ENCODE measurements around the gene AGAP1.

AGAP1 gene

DNA sequence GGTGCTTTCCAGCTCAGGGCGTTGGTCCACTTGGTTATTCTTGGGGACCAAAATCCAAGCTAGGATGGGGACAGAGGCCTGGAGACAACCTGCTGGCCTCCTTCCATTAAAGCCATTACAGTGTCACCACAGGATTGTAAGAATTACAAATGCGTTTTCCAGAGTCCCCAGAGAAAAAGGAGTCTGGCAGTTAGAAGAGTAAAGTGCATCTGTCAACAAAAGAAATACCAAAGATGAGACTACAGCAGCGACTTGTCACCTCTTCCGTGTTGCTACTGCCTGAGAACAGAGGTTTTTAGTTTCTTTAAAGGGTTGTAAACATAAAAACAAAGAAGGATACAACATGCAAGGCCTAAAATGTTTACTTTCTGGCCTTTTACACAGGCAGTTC lies 235.7 kb downstream of the AGAP1 start:
- no peak overlapping the region for H3K4me2 ChIP-seq (ENCODE audit: low read length)
- no peaks in the 10 kb centered on the region for H3K9me2 ChIP-seq (replicated peaks; ENCODE audit: control insufficient read depth, low read length)
- H3K79me2 ChIP-seq (ENCODE audit: control insufficient read depth, low read length) = no peaks in the 10 kb centered on the region
- H3K4me1 ChIP-seq (ENCODE audit: control insufficient read depth, low read length) = no peaks in the 10 kb centered on the region
- no peaks in the 10 kb centered on the region for H3F3A ChIP-seq (ENCODE audit: control insufficient read depth, insufficient read depth)
- no peaks in the 10 kb centered on the region for H3K36me3 ChIP-seq (ENCODE audit: control insufficient read depth, low read length)
- H3K4me3 ChIP-seq (ENCODE audit: low read length) = no peak overlapping the region
- no peak overlapping the region for H3K27ac ChIP-seq (ENCODE audit: low read depth, low read length)
- TF ChIP-seq CTCF (IDR thresholded peaks at IDR 0.05; ENCODE audit: low read depth, low read length, poor library complexity, severe bottlenecking) (no peak), EZH2phosphoT487 (IDR thresholded peaks at IDR 0.05; ENCODE audit: borderline replicate concordance, low read length) (no peak)
- no peaks in the 10 kb centered on the region for H3K27me3 ChIP-seq (ENCODE audit: control insufficient read depth, low read length)
- no peaks in the 10 kb centered on the region for H4K20me1 ChIP-seq (ENCODE audit: control insufficient read depth, insufficient read depth, low read depth, low read length)
- H3K9me3 ChIP-seq (ENCODE audit: control insufficient read depth, insufficient read depth, low read length) = no peaks in the 10 kb centered on the region

DNA sequence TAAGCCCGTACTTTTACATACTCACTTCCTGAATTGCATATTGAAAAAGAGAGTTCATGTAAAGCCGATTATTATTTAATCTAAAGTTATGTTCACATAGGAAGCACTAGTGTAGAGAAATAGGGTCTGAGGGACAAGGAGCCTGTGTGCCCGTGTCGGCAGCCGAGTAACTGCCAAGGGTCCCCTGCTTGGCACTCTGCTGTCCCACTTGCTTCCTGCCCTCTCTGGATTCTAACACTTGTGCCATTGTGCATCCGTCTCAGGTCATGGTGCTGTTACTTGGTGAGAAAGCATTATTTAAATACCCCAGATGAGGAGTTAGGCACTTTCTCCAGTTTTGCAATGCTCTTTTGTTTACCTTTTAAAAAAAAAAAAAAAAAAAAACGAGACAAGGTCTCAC lies 236.3 kb downstream of the AGAP1 start:
- Histone ChIP-seq H3K9me2 (replicated peaks; ENCODE audit: control insufficient read depth, low read length) (no peaks in the 10 kb centered on the region), H3K27me3 (ENCODE audit: control insufficient read depth, low read length) (no peaks in the 10 kb centered on the region), H3K79me2 (ENCODE audit: control insufficient read depth, low read length) (no peaks in the 10 kb centered on the region), H3K4me1 (ENCODE audit: control insufficient read depth, low read length) (no peaks in the 10 kb centered on the region), H3K4me2 (ENCODE audit: low read length) (no peak overlapping the region), H3K36me3 (ENCODE audit: control insufficient read depth, low read length) (no peaks in the 10 kb centered on the region), H3K9me3 (ENCODE audit: control insufficient read depth, insufficient read depth, low read length) (no peaks in the 10 kb centered on the region), H3F3A (ENCODE audit: control insufficient read depth, insufficient read depth) (no peaks in the 10 kb centered on the region), H4K20me1 (ENCODE audit: control insufficient read depth, insufficient read depth, low read depth, low read length) (no peaks in the 10 kb centered on the region), H3K4me3 (ENCODE audit: low read length) (no peak overlapping the region), H3K27ac (ENCODE audit: low read depth, low read length) (no peak overlapping the region)
- no peak for TF ChIP-seq CTCF (IDR thresholded peaks at IDR 0.05; ENCODE audit: low read depth, low read length, poor library complexity, severe bottlenecking)
- no peak for TF ChIP-seq EZH2phosphoT487 (IDR thresholded peaks at IDR 0.05; ENCODE audit: borderline replicate concordance, low read length)

DNA sequence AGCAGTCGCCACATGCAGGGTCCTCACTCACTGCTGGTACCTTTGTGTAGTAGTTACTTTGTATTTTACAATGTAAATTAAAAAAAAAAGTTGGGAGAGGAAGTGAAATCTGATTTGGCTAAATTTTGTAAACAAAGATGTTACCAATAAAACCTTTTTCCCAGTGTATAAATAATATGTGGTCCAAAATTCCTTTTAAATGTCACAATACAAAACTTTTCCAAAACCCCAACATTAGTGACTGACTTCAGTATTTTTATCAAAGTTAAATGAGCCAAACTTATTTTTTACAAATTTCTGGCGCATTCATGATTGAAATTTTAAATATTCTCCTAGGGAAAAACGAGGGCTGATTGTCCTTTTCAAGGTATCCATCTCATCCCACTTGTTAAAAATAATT lies 239.9 kb downstream of the AGAP1 start:
- H3K79me2 ChIP-seq (ENCODE audit: control insufficient read depth, low read length) = no peaks in the 10 kb centered on the region
- H3K4me2 ChIP-seq (ENCODE audit: low read length) = no peak overlapping the region
- TF ChIP-seq CTCF (IDR thresholded peaks at IDR 0.05; ENCODE audit: low read depth, low read length, poor library complexity, severe bottlenecking) = no peak
- no peak for TF ChIP-seq EZH2phosphoT487 (IDR thresholded peaks at IDR 0.05; ENCODE audit: borderline replicate concordance, low read length)

DNA sequence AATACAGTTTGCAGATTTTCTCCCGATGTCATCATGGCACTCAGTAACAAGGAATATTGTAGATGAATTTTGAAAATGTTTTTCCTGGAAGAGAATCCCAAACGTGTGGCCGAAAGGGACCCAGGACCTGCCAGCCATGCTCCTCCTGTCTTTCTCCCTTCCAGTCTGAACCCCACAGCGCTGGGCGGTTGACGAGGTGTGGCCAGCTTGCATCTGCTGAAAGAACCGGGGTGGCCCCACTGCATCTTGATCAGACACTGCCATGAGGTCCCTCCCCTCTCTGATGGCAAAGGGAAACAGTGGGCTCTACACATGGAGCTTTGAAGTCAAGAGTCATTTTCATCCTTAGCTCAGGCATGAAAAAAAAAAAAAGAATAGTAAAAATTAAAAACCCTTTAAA lies 240.3 kb downstream of the AGAP1 start:
- TF ChIP-seq EZH2phosphoT487 (IDR thresholded peaks at IDR 0.05; ENCODE audit: borderline replicate concordance, low read length) = no peak
- TF ChIP-seq CTCF (IDR thresholded peaks at IDR 0.05; ENCODE audit: low read depth, low read length, poor library complexity, severe bottlenecking) = no peak
- no peak overlapping the region for H3K4me3 ChIP-seq (ENCODE audit: low read length)
- H4K20me1 ChIP-seq (ENCODE audit: control insufficient read depth, insufficient read depth, low read depth, low read length) = no peaks in the 10 kb centered on the region
- H3K27ac ChIP-seq (ENCODE audit: low read depth, low read length) = no peak overlapping the region
- H3K9me2 ChIP-seq (replicated peaks; ENCODE audit: control insufficient read depth, low read length) = no peaks in the 10 kb centered on the region
- H3K9me3 ChIP-seq (ENCODE audit: control insufficient read depth, insufficient read depth, low read length) = no peaks in the 10 kb centered on the region
- H3K4me2 ChIP-seq (ENCODE audit: low read length) = no peak overlapping the region
- no peaks in the 10 kb centered on the region for H3K27me3 ChIP-seq (ENCODE audit: control insufficient read depth, low read length)
- no peaks in the 10 kb centered on the region for H3K36me3 ChIP-seq (ENCODE audit: control insufficient read depth, low read length)
- H3K79me2 ChIP-seq (ENCODE audit: control insufficient read depth, low read length) = no peaks in the 10 kb centered on the region
- H3K4me1 ChIP-seq (ENCODE audit: control insufficient read depth, low read length) = no peaks in the 10 kb centered on the region
- no peaks in the 10 kb centered on the region for H3F3A ChIP-seq (ENCODE audit: control insufficient read depth, insufficient read depth)

More for the DNA sequence above, 239.9 kb downstream of the AGAP1 start:
- no peaks in the 10 kb centered on the region for H3K9me2 ChIP-seq (replicated peaks; ENCODE audit: control insufficient read depth, low read length)
- H3K27me3 ChIP-seq (ENCODE audit: control insufficient read depth, low read length) = no peaks in the 10 kb centered on the region
- H4K20me1 ChIP-seq (ENCODE audit: control insufficient read depth, insufficient read depth, low read depth, low read length) = no peaks in the 10 kb centered on the region
- no peaks in the 10 kb centered on the region for H3F3A ChIP-seq (ENCODE audit: control insufficient read depth, insufficient read depth)
- H3K36me3 ChIP-seq (ENCODE audit: control insufficient read depth, low read length) = no peaks in the 10 kb centered on the region
- H3K4me3 ChIP-seq (ENCODE audit: low read length) = no peak overlapping the region
- no peaks in the 10 kb centered on the region for H3K4me1 ChIP-seq (ENCODE audit: control insufficient read depth, low read length)
- H3K27ac ChIP-seq (ENCODE audit: low read depth, low read length) = no peak overlapping the region
- H3K9me3 ChIP-seq (ENCODE audit: control insufficient read depth, insufficient read depth, low read length) = no peaks in the 10 kb centered on the region

All from DOHH2 (cell line).